Fibroblast of lung (primary cell): ENCODE data around the gene C16orf87.

Experiments
- CTCF ChIP-seq, 2 donors: IDR thresholded peaks in 1 of 2; conservative IDR thresholded peaks in 1 of 2; 1 replicate in 1 of 2; 2 replicates in 1 of 2; pipeline ENCODE4 v1.5.1; 2011 to 2012; ENCODE audit warnings: low read length in 2 of 2, control low read depth in 1 of 2, inconsistent platforms in 1 of 2, low read depth in 1 of 2, mild to moderate bottlenecking in 1 of 2
- EZH2 ChIP-seq: IDR thresholded peaks from 2 replicates; pipeline ENCODE4 v1.5.1; 2012; ENCODE audit warnings: low read length, control low read depth, mild to moderate bottlenecking; ENCODE audit errors: missing control alignments

GRCh38 chr16:46842192-46842895, 11.4 kb upstream of the C16orf87 start:
- TF ChIP-seq CTCF (conservative IDR thresholded peaks at IDR 0.05 in 1 of 2, IDR thresholded peaks at IDR 0.05 in 1 of 2; ENCODE audit: low read depth in 1 of 2, low read length in 2 of 2) (no peak), EZH2 (no peak)
